SK-N-SH (cell line): ENCODE measurements around the gene C20orf141.

Experiments used
- JUND ChIP-seq: IDR thresholded peaks from 2 replicates; pipeline ENCODE4 v1.4.0; 2012
- POLR2AphosphoS5 ChIP-seq: IDR thresholded peaks from 2 replicates; pipeline ENCODE4 v1.6.1; 2012; ENCODE audit warnings: low read depth, low read length
- RAD21 ChIP-seq: IDR thresholded peaks from 2 replicates; pipeline ENCODE4 v1.6.1; 2012; ENCODE audit warnings: mild to moderate bottlenecking, low read length
- RCOR1 ChIP-seq: fragments of 150-350 bp; IDR thresholded peaks from 2 replicates; pipeline ENCODE4 v1.6.1; 2017; ENCODE audit warnings: antibody characterized with exemption, low read length
- TF ChIP-seq, protein P1 (sequence below): fragments of 200-600 bp; sonication (generic); IDR thresholded peaks from 2 replicates; pipeline ENCODE4 v1.6.1; 2017; ENCODE audit warnings: antibody characterized with exemption, mild to moderate bottlenecking, moderate library complexity

DNA sequence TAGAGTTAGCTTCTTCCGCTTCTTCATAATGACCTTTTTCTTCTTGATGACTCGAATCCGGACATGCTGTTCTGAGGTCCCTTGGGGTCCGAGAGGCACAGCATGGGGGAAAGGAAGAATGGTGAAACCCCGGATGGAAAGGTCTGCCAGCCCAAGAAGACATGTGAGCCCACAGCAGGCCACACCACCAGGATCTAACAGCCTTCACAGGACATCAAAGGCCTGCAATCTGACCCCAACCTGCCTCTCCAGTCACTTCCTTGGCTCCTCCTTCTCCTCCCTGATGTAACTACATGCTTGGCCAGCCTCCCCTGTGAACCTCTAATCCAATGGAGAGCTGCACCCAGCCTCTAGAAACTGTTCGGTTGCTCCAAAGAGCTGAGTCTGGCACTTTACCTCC is 16.0 kb upstream of the C20orf141 start:
- TF ChIP-seq, protein P1, sequence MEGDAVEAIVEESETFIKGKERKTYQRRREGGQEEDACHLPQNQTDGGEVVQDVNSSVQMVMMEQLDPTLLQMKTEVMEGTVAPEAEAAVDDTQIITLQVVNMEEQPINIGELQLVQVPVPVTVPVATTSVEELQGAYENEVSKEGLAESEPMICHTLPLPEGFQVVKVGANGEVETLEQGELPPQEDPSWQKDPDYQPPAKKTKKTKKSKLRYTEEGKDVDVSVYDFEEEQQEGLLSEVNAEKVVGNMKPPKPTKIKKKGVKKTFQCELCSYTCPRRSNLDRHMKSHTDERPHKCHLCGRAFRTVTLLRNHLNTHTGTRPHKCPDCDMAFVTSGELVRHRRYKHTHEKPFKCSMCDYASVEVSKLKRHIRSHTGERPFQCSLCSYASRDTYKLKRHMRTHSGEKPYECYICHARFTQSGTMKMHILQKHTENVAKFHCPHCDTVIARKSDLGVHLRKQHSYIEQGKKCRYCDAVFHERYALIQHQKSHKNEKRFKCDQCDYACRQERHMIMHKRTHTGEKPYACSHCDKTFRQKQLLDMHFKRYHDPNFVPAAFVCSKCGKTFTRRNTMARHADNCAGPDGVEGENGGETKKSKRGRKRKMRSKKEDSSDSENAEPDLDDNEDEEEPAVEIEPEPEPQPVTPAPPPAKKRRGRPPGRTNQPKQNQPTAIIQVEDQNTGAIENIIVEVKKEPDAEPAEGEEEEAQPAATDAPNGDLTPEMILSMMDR: no peak
- no peak for TF ChIP-seq RAD21
- no peak for TF ChIP-seq RCOR1
- TF ChIP-seq JUND: no peak
- TF ChIP-seq POLR2AphosphoS5: no peak
